ENCODE measurements around the gene ANKRD17.

ANKRD17 gene

DNA sequence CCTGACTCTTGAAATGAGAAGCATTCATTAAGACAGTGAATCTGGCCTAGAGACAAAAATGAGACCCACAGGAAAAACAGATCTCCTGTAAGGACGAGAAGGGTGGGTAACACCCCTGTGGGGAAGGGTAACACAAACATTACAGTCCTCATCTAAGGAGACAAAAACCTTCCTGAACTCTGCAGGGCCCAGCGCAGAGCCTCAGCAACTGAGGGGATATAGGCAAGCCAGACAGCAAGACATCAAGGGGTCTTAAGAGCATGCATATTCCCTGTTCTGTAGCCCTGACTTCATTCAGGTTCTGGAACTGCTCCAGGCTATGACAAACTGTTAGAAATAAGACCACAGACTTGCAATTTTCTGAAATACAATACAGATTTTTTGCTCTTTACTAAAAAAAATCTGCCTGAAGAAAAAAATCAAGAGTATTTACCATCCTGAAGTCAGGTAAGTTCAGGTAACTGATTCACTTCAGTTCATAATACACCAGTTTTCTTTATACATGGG, 204.6 kb downstream of the ANKRD17 start:
- no peak for DNase-seq (ENCODE audit: low spot score)

DNA sequence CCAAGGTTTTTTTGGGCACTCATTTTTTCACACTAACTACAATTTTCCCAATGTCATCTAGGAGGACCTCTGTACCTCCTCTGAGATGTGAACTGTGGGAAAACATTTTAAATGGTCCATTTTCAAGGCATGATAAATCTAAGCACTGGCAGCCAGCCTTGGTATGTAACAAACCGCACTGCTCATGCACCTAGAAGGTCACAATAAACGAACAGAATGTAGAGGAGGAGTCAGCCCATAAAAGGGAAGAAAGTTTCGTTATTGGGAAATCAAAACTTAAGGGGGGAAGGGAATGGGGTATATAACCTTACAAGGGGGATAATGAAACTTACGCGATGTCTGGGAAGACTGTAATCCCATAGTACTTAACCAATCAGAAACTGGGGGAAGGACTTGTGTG, 205.5 kb downstream of the ANKRD17 start:
- DNase-seq (ENCODE audit: low spot score) = no peak

- DNase-seq (ENCODE audit: low spot score) = no peak
Observed at GRCh38 chr4:73051625-73052024, 207.0 kb downstream of the ANKRD17 start.

GRCh38 chr4:73045879-73046278, 212.7 kb downstream of the ANKRD17 start:
- no peak for DNase-seq (ENCODE audit: low spot score)

GRCh38 chr4:73037057-73037456, 221.5 kb downstream of the ANKRD17 start:
- DNase-seq (ENCODE audit: low spot score) = no peak

- no peak for DNase-seq (ENCODE audit: low spot score)
Observed at GRCh38 chr4:73036123-73036522, 222.5 kb downstream of the ANKRD17 start.

- no peak for DNase-seq (ENCODE audit: low spot score)
Observed at GRCh38 chr4:73034896-73035295, 223.7 kb downstream of the ANKRD17 start.

GRCh38 chr4:73028621-73029020, 230.0 kb downstream of the ANKRD17 start:
- no peak for DNase-seq (ENCODE audit: low spot score)
